ENCODE results near the gene RETREG1.

DNA sequence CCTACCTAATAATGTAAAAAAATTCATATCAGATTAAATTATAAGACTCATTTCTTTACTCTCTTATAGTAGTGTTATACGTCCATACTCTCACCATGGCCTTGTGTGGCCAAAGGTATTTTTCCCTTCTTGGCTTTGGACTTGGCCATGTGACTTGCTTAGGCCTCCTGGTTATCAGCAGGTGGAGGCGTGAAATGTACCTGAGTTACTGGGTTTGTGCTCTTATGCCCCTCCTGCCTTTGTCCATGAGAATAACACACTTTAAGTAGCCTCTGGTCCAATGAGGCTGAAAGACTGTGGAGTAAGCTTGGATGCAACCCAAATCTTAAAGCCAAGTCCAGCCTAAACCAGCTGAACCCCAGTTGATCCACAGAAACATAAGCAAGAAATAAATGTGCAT is 68.7 kb downstream of the RETREG1 start:
- TF ChIP-seq, protein P1, sequence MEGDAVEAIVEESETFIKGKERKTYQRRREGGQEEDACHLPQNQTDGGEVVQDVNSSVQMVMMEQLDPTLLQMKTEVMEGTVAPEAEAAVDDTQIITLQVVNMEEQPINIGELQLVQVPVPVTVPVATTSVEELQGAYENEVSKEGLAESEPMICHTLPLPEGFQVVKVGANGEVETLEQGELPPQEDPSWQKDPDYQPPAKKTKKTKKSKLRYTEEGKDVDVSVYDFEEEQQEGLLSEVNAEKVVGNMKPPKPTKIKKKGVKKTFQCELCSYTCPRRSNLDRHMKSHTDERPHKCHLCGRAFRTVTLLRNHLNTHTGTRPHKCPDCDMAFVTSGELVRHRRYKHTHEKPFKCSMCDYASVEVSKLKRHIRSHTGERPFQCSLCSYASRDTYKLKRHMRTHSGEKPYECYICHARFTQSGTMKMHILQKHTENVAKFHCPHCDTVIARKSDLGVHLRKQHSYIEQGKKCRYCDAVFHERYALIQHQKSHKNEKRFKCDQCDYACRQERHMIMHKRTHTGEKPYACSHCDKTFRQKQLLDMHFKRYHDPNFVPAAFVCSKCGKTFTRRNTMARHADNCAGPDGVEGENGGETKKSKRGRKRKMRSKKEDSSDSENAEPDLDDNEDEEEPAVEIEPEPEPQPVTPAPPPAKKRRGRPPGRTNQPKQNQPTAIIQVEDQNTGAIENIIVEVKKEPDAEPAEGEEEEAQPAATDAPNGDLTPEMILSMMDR (IDR thresholded peaks at IDR 0.05; ENCODE audit: low read length): no peak
- TF ChIP-seq EZH2phosphoT487 (IDR thresholded peaks at IDR 0.05; ENCODE audit: low read length): no peak
- TF ChIP-seq EZH2 (optimal IDR thresholded peaks at IDR 0.05; ENCODE audit: low read depth, low read length): no peak
